CD4-positive, alpha-beta memory T cell (primary cell): Measurements from ENCODE around the gene FAM118A. TPM values are rescaled to one million over a fixed set of nuclear protein-coding genes. Genes with fewer than 3 reads are reported as not detected.
"Not testable (repeated sequence)": the region's sequence is repeated elsewhere in the genome, so short reads cannot be mapped to it uniquely, and the experiment has no call there.

Experiments used
- CTCF ChIA-PET: fragments of 350-600 bp; sonication (Branson Sonifier 250); formaldehyde crosslinking; loops from one replicate; lab custom pipeline; 2021; ENCODE audit warnings: inconsistent platforms; ENCODE audit not compliant: partially characterized antibody; lab: Charles Lee
- POLR2A ChIA-PET: fragments of 350-600 bp; sonication (Branson Sonifier 250); formaldehyde crosslinking; loops from one replicate; lab custom pipeline; 2021; ENCODE audit not compliant: partially characterized antibody; lab: Charles Lee
- DNase-seq, 5 donors: peaks; one replicate each; pipeline versions ENCODE4 v3.0.0 to v3.0.0-alpha.2; 2020 to 2022; ENCODE audit warnings: mixed read lengths in 1 of 5
- H3K27ac ChIP-seq: one replicate; pipeline ENCODE4 v1.7.0; 2013; ENCODE audit warnings: low read depth, low read length
- H3K27me3 ChIP-seq: 2 replicates; pipeline ENCODE4 v1.7.0; 2013; ENCODE audit warnings: mild to moderate bottlenecking, low read length, moderate library complexity; ENCODE audit not compliant: insufficient read depth
- H3K36me3 ChIP-seq: 2 replicates; pipeline ENCODE4 v1.7.0; 2013; ENCODE audit warnings: mild to moderate bottlenecking, low read length, moderate library complexity; ENCODE audit not compliant: insufficient read depth
- H3K4me1 ChIP-seq: 2 replicates; pipeline ENCODE4 v1.7.0; 2013; ENCODE audit warnings: mild to moderate bottlenecking, low read length, moderate library complexity; ENCODE audit not compliant: insufficient read depth
- H3K4me3 ChIP-seq, 2 donors: one replicate each; pipeline ENCODE4 v1.7.0; 2013; ENCODE audit warnings: low read length in 2 of 2, mild to moderate bottlenecking in 1 of 2
- H3K9me3 ChIP-seq, 2 donors: one replicate each; pipeline ENCODE4 v1.7.0; 2013; ENCODE audit warnings: low read length in 2 of 2, control low read depth in 1 of 2; ENCODE audit not compliant: control insufficient read depth in 1 of 2
- H3K27ac Mint-ChIP-seq, 7 donors: one replicate each; pipeline ENCODE4 v1.8.0; 2020 to 2021; ENCODE audit warnings: mixed read lengths in 7 of 7, mild to moderate bottlenecking in 6 of 7, inconsistent platforms in 3 of 7, moderate library complexity in 3 of 7
- H3K27me3 Mint-ChIP-seq, 2 donors: one replicate each; pipeline ENCODE4 v1.8.0; 2020 to 2021; ENCODE audit warnings: mixed read lengths in 2 of 2
- H3K36me3 Mint-ChIP-seq, 2 donors: one replicate each; pipeline ENCODE4 v1.8.0; 2020 to 2021; ENCODE audit warnings: mixed read lengths in 2 of 2, inconsistent platforms in 1 of 2, mild to moderate bottlenecking in 1 of 2
- H3K4me1 Mint-ChIP-seq, 4 donors: one replicate each; pipeline ENCODE4 v1.8.0; 2020 to 2021; ENCODE audit warnings: mixed read lengths in 4 of 4, mild to moderate bottlenecking in 1 of 4
- H3K4me3 Mint-ChIP-seq, 8 donors: one replicate each; pipeline ENCODE4 v1.8.0; 2020 to 2021; ENCODE audit warnings: mixed read lengths in 8 of 8, mild to moderate bottlenecking in 7 of 8, moderate library complexity in 6 of 8, inconsistent platforms in 3 of 8
- H3K9me3 Mint-ChIP-seq, 8 donors: one replicate each; pipeline ENCODE4 v1.8.0; 2020 to 2021; ENCODE audit warnings: mixed read lengths in 8 of 8, mild to moderate bottlenecking in 5 of 8, inconsistent platforms in 3 of 8, moderate library complexity in 1 of 8
- intact Hi-C: fragments of 100-400 bp; cut with micrococcal nuclease; formaldehyde crosslinking; loops from one replicate; pipeline ENCODE4 v1.15.1; 2023
- polyA plus RNA-seq, 2 donors: library from polyadenylated mRNA; unstranded; fragments of 300-500 nt; fragmentation: Illumina TruSeq; gene quantifications; one replicate each; pipeline ENCODE4 v1.2.3, GENCODE V29; 2021
- total RNA-seq, 2 experiments: library from RNA; stranded (reverse); gene quantifications; one replicate each; pipeline ENCODE4 v1.2.3, GENCODE V29; 2021

FAM118A gene
- total and polyA plus RNA-seq, 4 experiments from 2014 or later = 34.5 to 122 (median 85.1) TPM

DNA sequence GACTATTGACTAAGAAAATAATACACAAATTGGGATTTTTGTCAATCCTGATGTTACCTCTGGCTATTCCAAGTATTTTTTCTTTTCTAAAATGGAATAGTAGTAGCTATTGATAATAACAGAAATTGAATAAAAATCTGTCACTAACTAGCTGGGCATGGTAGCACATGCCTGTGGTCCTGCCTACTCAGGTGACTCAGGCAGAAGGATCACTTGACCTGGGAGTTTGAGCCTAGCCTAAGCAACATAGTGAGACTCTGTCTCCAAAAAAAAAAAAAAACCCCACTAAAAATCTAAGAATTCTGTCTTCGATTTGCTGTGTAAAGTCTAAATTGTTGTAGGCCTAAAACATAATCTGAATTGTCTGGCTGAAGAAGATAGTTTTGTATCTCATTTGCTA is 42.2 kb downstream of the FAM118A start:
- Mint-ChIP-seq H3K4me3 (no peak overlapping the region), H3K36me3 (peaks cover 0 to 1% of the 10 kb centered on the region in 2 donors), H3K4me1 (peaks cover 0 to 9% (median 2%) of the 10 kb centered on the region in 4 donors), H3K27me3 (no peaks in the 10 kb centered on the region), H3K27ac (no peak overlapping the region), H3K9me3 (no peaks in the 10 kb centered on the region)
- H3K36me3 ChIP-seq = no peaks in the 10 kb centered on the region
- no peaks in the 10 kb centered on the region for H3K27me3 ChIP-seq
- no peaks in the 10 kb centered on the region for H3K9me3 ChIP-seq
- intact Hi-C loops = no loop called here
- H3K27ac ChIP-seq = no peak overlapping the region
- no peak overlapping the region for H3K4me3 ChIP-seq
- POLR2A ChIA-PET = no interaction called here
- no peaks in the 10 kb centered on the region for H3K4me1 ChIP-seq
- CTCF ChIA-PET = interaction anchor here (0.5 kb wide), 1 partner anchor 1464 kb away, joined by 3 read pairs; no protein-coding TSS in a partner anchor
- no peak for DNase-seq

DNA sequence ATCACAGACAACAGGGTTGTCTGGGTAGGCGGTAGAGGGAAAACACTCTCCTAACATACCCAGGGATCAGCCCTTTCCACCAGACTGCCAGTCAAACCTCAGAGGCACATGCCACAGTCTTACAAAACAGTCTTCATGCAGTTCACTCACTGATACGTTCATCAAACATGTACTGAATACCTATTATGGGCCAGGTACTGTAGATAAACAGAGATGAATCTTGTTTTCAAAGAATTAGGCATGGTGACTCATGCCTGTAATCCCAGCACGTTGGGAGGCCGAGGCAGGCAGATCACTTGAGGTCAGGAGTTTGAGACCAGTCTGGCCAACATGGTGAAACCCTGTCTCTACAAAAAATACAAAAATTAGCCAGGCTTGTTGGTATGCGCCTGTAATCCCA is 43.0 kb downstream of the FAM118A start:
- H3K9me3 ChIP-seq, POLR2A ChIA-PET, H3K4me3 Mint-ChIP-seq, H3K4me3 ChIP-seq, H3K4me1 ChIP-seq, H3K27me3 Mint-ChIP-seq, intact Hi-C loops, CTCF ChIA-PET, H3K36me3 ChIP-seq, H3K27ac Mint-ChIP-seq, H3K27ac ChIP-seq, H3K4me1 Mint-ChIP-seq, H3K36me3 Mint-ChIP-seq, H3K27me3 ChIP-seq, H3K9me3 Mint-ChIP-seq, DNase-seq: not testable (repeated sequence)

DNA sequence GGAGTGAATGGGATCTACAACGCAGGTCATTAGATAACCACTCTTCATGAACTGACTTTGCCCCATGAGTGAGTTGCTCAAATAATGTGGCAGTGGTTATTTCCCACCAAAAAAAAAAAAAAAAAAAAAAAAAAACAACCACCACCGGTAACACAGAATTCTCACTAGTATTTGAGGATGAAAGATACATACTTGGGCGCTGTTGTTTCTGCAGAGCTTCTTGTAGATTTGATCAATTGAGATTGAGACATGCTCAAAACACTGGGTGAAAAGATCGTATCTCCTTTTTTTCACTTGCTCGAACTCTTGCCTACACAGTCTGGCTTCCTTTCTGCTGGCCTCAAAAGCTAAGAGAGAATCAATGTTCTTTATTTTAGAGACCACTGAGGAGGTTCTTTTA is 44.1 kb downstream of the FAM118A start:
- Mint-ChIP-seq H3K9me3 (no peaks in the 10 kb centered on the region), H3K36me3 (no peaks in the 10 kb centered on the region), H3K27me3 (no peaks in the 10 kb centered on the region), H3K4me3 (no peak overlapping the region), H3K27ac (peak overlapping the region in 2 of 7 donors; percentile 44 to 64), H3K4me1 (peaks cover 0 to 9% (median 2%) of the 10 kb centered on the region in 4 donors)
- peak in 1 of 5 donors; percentile 4 for DNase-seq
- H3K9me3 ChIP-seq = no peaks in the 10 kb centered on the region
- no peak overlapping the region for H3K27ac ChIP-seq
- intact Hi-C loops = no loop called here
- no peak overlapping the region for H3K4me3 ChIP-seq
- no peaks in the 10 kb centered on the region for H3K36me3 ChIP-seq
- ChIA-PET CTCF (no interaction called here), POLR2A (no interaction called here)
- no peaks in the 10 kb centered on the region for H3K27me3 ChIP-seq
- H3K4me1 ChIP-seq = no peaks in the 10 kb centered on the region

DNA sequence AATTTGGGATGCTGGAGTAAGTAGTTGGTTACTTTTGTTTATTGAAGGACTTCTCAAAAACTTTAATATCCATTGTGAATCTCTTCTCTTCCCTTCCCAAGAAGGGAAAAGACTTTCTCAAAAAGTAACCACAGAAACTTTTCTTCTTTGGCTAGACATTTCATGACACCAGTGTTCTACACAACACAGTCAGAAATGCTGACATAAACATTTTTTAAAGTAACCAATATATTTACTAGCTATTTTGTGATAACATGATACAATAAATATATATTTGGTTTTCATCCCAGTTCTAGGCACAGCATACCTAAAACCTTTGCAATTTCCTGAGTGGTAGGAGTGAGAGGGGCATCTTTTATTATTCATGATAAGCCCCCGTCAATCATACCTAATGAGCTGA is 47.8 kb downstream of the FAM118A start:
- H3K4me1 Mint-ChIP-seq = peaks cover 0 to 9% (median 2%) of the 10 kb centered on the region in 4 donors

DNA sequence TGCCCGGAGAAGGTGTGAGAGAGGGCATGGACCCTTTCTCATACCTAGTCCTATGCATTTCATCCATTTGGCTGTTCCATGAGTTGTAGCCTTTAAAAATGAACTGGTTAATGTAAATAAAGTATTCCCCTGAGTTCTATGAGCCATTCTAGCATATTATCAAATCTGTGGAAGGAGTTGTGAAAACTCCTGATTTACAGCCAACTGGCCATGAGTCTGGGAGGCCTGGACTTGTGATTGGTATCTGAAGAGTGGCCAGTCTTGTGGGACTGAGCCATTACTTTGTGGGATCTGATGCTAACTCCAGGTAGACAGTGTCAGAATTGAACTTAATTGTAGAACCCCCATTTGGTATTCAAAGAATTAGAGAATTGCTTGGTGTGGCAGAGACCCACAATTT is 48.4 kb downstream of the FAM118A start:
- intact Hi-C loops = no loop called here
- no peaks in the 10 kb centered on the region for H3K36me3 Mint-ChIP-seq
- Histone ChIP-seq H3K36me3 (no peaks in the 10 kb centered on the region), H3K4me1 (no peaks in the 10 kb centered on the region), H3K4me3 (no peak overlapping the region), H3K27ac (no peak overlapping the region), H3K27me3 (no peaks in the 10 kb centered on the region), H3K9me3 (no peaks in the 10 kb centered on the region)
- ChIA-PET POLR2A (no interaction called here), CTCF (no interaction called here)
- peaks cover 0 to 7% of the 10 kb centered on the region in 2 donors for H3K27me3 Mint-ChIP-seq
- DNase-seq = no peak
- no peak overlapping the region for H3K27ac Mint-ChIP-seq
- H3K4me1 Mint-ChIP-seq = peaks cover 0 to 9% (median 2%) of the 10 kb centered on the region in 4 donors
- no peaks in the 10 kb centered on the region for H3K9me3 Mint-ChIP-seq
- no peak overlapping the region for H3K4me3 Mint-ChIP-seq

More for the DNA sequence above, 47.8 kb downstream of the FAM118A start:
- Histone ChIP-seq H3K9me3 (no peaks in the 10 kb centered on the region), H3K4me1 (no peaks in the 10 kb centered on the region), H3K27ac (no peak overlapping the region), H3K27me3 (no peaks in the 10 kb centered on the region), H3K36me3 (no peaks in the 10 kb centered on the region), H3K4me3 (no peak overlapping the region)
- Mint-ChIP-seq H3K36me3 (no peaks in the 10 kb centered on the region), H3K9me3 (no peaks in the 10 kb centered on the region), H3K4me3 (no peak overlapping the region), H3K27me3 (peaks cover 0 to 6% of the 10 kb centered on the region in 2 donors), H3K27ac (no peak overlapping the region)
- intact Hi-C loops = no loop called here
- ChIA-PET CTCF (no interaction called here), POLR2A (no interaction called here)
- no peak for DNase-seq

GRCh38 chr22:45359627-45360026 is 49.9 kb downstream of the FAM118A start:
- H3K36me3 Mint-ChIP-seq = no peaks in the 10 kb centered on the region
- no peak for DNase-seq
- ChIA-PET CTCF (no interaction called here), POLR2A (no interaction called here)
- H3K4me1 Mint-ChIP-seq = no peaks in the 10 kb centered on the region
- H3K27ac ChIP-seq = no peak overlapping the region
- H3K27me3 Mint-ChIP-seq = peaks cover 1 to 9% of the 10 kb centered on the region in 2 donors
- H3K27ac Mint-ChIP-seq = no peak overlapping the region
- H3K9me3 ChIP-seq = no peaks in the 10 kb centered on the region
- no peaks in the 10 kb centered on the region for H3K27me3 ChIP-seq
- no peak overlapping the region for H3K4me3 Mint-ChIP-seq
- H3K4me1 ChIP-seq = no peaks in the 10 kb centered on the region
- no peak overlapping the region for H3K4me3 ChIP-seq
- intact Hi-C loops = no loop called here
- H3K9me3 Mint-ChIP-seq = no peaks in the 10 kb centered on the region
- no peaks in the 10 kb centered on the region for H3K36me3 ChIP-seq

DNA sequence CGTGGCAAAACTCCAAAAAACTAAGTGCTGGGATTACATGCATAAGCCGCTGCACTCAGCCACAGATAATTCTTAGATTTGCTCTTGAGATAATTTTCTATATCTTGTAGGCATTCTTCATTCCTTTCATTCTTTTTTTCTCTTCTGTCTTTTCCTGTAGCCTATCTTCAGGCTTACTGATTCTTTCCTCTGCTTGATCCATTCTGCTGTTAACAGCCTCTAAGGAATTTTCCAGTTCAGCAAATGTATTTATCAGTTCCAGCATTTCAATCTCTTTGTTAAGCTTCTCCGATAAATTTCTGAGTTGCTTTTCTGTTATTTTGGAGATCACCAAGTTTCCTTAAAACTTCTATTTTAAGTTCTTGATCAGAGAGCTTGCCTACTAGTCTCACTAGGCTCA is 57.0 kb downstream of the FAM118A start:
- POLR2A ChIA-PET = no interaction called here
- Mint-ChIP-seq H3K9me3 (peaks cover 0 to 24% (median 12%) of the 10 kb centered on the region in 8 donors), H3K27ac (no peak overlapping the region), H3K4me1 (no peaks in the 10 kb centered on the region), H3K36me3 (peaks cover 0 to 7% of the 10 kb centered on the region in 2 donors), H3K4me3 (no peak overlapping the region), H3K27me3 (peaks cover 8 to 21% of the 10 kb centered on the region in 2 donors)
- Histone ChIP-seq H3K36me3 (no peaks in the 10 kb centered on the region), H3K9me3 (no peaks in the 10 kb centered on the region), H3K4me1 (no peaks in the 10 kb centered on the region), H3K27me3 (no peaks in the 10 kb centered on the region), H3K27ac (no peak overlapping the region), H3K4me3 (no peak overlapping the region)
- intact Hi-C loops = no loop called here
- DNase-seq = no peak
- CTCF ChIA-PET = no interaction called here

DNA sequence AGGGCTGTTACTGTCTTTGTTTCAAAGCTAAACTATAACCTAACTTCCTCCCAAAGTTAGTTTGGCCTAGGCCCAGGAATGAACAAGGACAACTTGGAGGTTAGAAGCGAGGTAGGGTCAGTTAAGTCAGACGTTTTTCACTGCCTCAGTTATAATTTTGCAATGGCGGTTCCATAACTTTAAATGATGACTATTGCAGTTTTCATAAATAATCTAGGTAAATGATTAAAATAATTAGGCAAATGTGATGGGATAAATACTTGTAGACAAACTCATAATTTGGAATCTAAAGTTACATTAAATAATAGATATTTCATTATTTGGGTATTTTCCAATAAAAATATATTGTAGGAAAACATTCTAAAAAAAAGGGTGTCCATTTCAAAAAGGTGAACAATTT is 63.9 kb downstream of the FAM118A start:
- H3K27me3 Mint-ChIP-seq, intact Hi-C loops, H3K9me3 Mint-ChIP-seq, H3K36me3 Mint-ChIP-seq, H3K27ac ChIP-seq, H3K27ac Mint-ChIP-seq, POLR2A ChIA-PET, H3K36me3 ChIP-seq, H3K27me3 ChIP-seq, H3K9me3 ChIP-seq, H3K4me1 Mint-ChIP-seq, DNase-seq, H3K4me3 Mint-ChIP-seq, H3K4me3 ChIP-seq, H3K4me1 ChIP-seq, CTCF ChIA-PET: not testable (repeated sequence)
